Suppressor macrophage (primary cell): ENCODE data around the gene LRRC25.
"Not testable (repeated sequence)": the region's sequence is repeated elsewhere in the genome, so short reads cannot be mapped to it uniquely, and the experiment has no call there.

Experiments
- DNase-seq, 4 experiments: peaks; one replicate each; pipeline ENCODE4 v3.0.0-alpha.2; 2020 to 2022

The LRRC25 gene

GRCh38 chr19:18402455-18403248 is 5.2 kb upstream of the LRRC25 start:
- DNase-seq, result peak in 3 of 4 experiments; percentile 17 to 43 (median 33)

GRCh38 chr19:18401580-18402112 is 4.2 kb upstream of the LRRC25 start:
- DNase-seq, result peak; percentile 94 to 98 (median 96)

- DNase-seq, result peak; percentile 42 to 81 (median 68)
These were observed 1.6 kb upstream of the LRRC25 start for GRCh38 chr19:18399008-18399407.

- DNase-seq, result peak in 2 of 4 experiments; percentile 0 to 22
These were observed 766 bp downstream of the LRRC25 start for GRCh38 chr19:18396471-18397241.

- peak; percentile 74 to 90 (median 88) for DNase-seq
These were observed 3.6 kb downstream of the LRRC25 start for GRCh38 chr19:18393836-18394235.

- peak; percentile 66 to 89 (median 85) for DNase-seq
These were observed 4.5 kb downstream of the LRRC25 start for GRCh38 chr19:18392926-18393325.

- DNase-seq, result peak; percentile 89 to 96 (median 94)
These were observed 5.0 kb downstream of the LRRC25 start for GRCh38 chr19:18392417-18392816.

GRCh38 chr19:18391509-18392075 is 5.8 kb downstream of the LRRC25 start:
- no peak for DNase-seq

- DNase-seq, result peak in 1 of 4 experiments; percentile 21
These were observed 7.1 kb downstream of the LRRC25 start for GRCh38 chr19:18390065-18390907.

GRCh38 chr19:18389726-18390064 is 7.7 kb downstream of the LRRC25 start:
- no peak for DNase-seq

GRCh38 chr19:18388960-18389725 is 8.3 kb downstream of the LRRC25 start:
- DNase-seq, result no peak

GRCh38 chr19:18388100-18388959 is 9.1 kb downstream of the LRRC25 start:
- peak; percentile 94 to 96 (median 94) for DNase-seq

GRCh38 chr19:18386543-18387271 is 10.7 kb downstream of the LRRC25 start:
- peak; percentile 26 to 51 (median 48) for DNase-seq

GRCh38 chr19:18385675-18386542 is 11.5 kb downstream of the LRRC25 start, which contains the start of gene GDF15:
GDF15 (plus strand) TSS chr19:18386158; CDS start chr19:18386190, 32 bp downstream.
- DNase-seq, result peak; percentile 89 to 93 (median 90)

GRCh38 chr19:18385359-18385674 is 12.1 kb downstream of the LRRC25 start:
- DNase-seq, result no peak

GRCh38 chr19:18384775-18385174 is 12.6 kb downstream of the LRRC25 start:
- DNase-seq, result no peak

- not testable (repeated sequence) for DNase-seq
These were observed 13.8 kb downstream of the LRRC25 start for GRCh38 chr19:18383622-18384021.

- no peak for DNase-seq
These were observed 16.6 kb downstream of the LRRC25 start for GRCh38 chr19:18380843-18381242.
